GM12873 (cell line): ENCODE data around the gene ABCG5.

Source experiments
- TF ChIP-seq, protein P1 (sequence below): IDR thresholded peaks from 2 replicates; pipeline ENCODE4 v1.5.1; 2012; ENCODE audit warnings: low read depth, mild to moderate bottlenecking, moderate library complexity, low read length, control low read depth; ENCODE audit not compliant: insufficient read depth; ENCODE audit errors: missing control alignments

ABCG5 gene

GRCh38 chr2:43841949-43842865, 3.6 kb upstream of the ABCG5 start:
- TF ChIP-seq, protein P1, sequence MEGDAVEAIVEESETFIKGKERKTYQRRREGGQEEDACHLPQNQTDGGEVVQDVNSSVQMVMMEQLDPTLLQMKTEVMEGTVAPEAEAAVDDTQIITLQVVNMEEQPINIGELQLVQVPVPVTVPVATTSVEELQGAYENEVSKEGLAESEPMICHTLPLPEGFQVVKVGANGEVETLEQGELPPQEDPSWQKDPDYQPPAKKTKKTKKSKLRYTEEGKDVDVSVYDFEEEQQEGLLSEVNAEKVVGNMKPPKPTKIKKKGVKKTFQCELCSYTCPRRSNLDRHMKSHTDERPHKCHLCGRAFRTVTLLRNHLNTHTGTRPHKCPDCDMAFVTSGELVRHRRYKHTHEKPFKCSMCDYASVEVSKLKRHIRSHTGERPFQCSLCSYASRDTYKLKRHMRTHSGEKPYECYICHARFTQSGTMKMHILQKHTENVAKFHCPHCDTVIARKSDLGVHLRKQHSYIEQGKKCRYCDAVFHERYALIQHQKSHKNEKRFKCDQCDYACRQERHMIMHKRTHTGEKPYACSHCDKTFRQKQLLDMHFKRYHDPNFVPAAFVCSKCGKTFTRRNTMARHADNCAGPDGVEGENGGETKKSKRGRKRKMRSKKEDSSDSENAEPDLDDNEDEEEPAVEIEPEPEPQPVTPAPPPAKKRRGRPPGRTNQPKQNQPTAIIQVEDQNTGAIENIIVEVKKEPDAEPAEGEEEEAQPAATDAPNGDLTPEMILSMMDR: no peak

DNA sequence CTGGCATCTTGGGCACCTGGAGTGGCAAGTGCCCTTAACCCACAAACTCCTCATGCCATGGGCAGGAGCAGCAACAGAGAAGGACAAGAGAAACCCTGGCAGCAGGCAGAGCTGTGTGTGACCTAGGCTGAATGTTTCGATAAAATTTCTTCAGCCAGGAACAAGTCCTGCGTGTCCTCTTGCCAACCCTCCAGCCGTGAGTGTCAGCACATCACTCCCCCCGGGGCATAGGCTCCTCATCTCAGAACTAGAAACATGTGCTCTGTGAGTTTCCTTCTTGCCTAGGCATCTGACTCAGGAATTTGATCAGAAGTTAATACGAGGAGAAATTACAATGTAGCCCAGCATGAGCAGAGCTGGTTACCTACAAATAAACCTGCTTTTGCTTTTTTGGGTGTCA, 2.3 kb upstream of the ABCG5 start:
- TF ChIP-seq, protein P1: no peak

DNA sequence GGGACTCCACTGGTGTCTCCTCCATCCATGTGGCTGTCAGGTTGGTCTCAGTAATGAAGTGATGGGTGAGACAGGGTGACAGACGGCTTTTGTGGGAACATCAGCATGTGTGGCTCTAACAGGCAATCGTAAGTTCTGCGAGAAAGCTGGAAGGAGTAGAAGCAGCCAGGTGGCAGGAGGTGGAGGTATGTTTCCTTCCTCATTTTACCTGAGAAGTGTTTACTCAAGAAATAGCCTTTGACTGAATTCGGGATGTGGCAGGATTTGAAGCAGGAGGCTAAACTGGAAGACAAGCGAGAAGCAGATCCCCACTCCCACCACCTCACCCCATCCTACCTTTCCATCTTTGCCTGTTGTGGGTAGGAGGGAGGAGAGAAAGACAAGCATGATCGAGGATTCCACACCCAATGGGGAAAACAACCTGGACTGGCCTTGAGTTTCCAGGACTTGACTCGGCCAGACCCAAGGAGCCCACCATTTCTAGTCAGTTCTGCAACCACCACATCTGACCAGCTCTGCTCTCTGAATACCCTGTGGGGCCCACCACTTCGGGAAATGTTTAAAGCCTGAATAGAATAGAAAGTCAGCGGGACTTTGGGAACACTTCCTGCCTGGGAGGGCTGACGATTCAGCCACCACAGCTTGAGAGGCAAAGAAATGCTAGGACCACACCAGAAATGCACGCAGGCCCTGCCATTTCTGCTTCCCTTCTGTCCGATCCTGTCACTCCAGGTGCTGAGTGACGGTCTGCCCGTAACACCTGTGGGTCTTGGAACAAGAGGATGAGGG, 1.3 kb upstream of the ABCG5 start:
- TF ChIP-seq, protein P1: no peak

GRCh38 chr2:43837831-43838559, 644 bp downstream of the ABCG5 start:
- TF ChIP-seq, protein P1: no peak

GRCh38 chr2:43837033-43837432, 1.6 kb downstream of the ABCG5 start:
- TF ChIP-seq, protein P1: no peak

- TF ChIP-seq, protein P1: no peak
Measured at GRCh38 chr2:43832457-43832856, 6.2 kb downstream of the ABCG5 start.
